Stomach smooth muscle (tissue), 2 donors: ENCODE results near the gene RNF38.
"Not testable (repeated sequence)": the region's sequence is repeated elsewhere in the genome, so short reads cannot be mapped to it uniquely, and the experiment has no call there.

Experiments
- H3K27ac ChIP-seq: one replicate; pipeline ENCODE4 v1.7.0; 2013; ENCODE audit warnings: mild to moderate bottlenecking, low read length, inconsistent platforms
- H3K27me3 ChIP-seq, 2 donors: one replicate each; pipeline ENCODE4 v1.7.0; 2013; ENCODE audit warnings: low read length in 2 of 2; ENCODE audit not compliant: insufficient read depth in 2 of 2, control insufficient read depth in 1 of 2
- H3K36me3 ChIP-seq, 2 donors: one replicate each; pipeline ENCODE4 v1.7.0; 2013; ENCODE audit warnings: low read length in 2 of 2; ENCODE audit not compliant: control insufficient read depth in 2 of 2, insufficient read depth in 2 of 2
- H3K4me1 ChIP-seq: one replicate; pipeline ENCODE4 v1.7.0; 2013; ENCODE audit warnings: low read length; ENCODE audit not compliant: control insufficient read depth, insufficient read depth
- H3K4me3 ChIP-seq, 2 donors: one replicate each; pipeline ENCODE4 v1.7.0; 2013; ENCODE audit warnings: low read length in 2 of 2
- H3K9ac ChIP-seq, 2 donors: one replicate each; pipeline ENCODE4 v1.7.0; 2013; ENCODE audit warnings: low read length in 2 of 2, mild to moderate bottlenecking in 1 of 2
- H3K9me3 ChIP-seq, 2 donors: one replicate each; pipeline ENCODE4 v1.7.0; 2013; ENCODE audit warnings: low read length in 2 of 2; ENCODE audit not compliant: control insufficient read depth in 2 of 2
- donor health status: healthy.
- donor health status: Pancreatic carcinoma.

RNF38 gene

DNA sequence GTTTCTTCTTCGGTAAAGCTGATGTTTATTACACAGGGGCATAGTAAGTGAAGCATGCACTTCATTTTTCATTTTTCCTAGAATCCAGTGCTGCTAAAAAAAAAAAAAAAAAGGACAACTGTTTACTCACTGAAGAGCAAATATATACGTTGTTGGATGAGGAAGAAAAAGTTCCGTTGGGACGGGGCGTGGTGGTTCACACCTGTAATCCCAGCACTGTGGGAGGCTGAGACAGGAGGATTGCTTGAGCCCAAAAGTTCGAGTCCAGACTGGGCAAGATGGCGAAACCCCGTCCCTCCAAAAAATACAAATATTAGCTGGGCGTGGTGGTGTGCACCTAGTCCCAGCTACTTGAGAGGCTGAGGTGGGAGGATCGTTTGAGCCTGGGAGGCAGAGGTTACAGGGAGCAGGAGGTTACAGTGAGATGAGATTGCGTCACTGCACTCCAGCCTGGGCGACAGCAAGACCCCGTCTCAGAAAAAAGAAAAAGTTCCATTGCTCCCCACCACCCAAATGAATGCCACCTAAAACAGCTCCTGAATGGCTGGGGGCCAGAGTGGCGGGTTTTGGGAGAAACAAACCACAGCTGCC is 81.8 kb downstream of the RNF38 start:
- Histone ChIP-seq H3K9me3 (no peaks in the 10 kb centered on the region), H3K4me1 (no peaks in the 10 kb centered on the region), H3K27ac (no peak overlapping the region), H3K4me3 (no peak overlapping the region), H3K9ac (no peak overlapping the region), H3K36me3 (no peaks in the 10 kb centered on the region), H3K27me3 (peaks cover 2 to 6% of the 10 kb centered on the region in 2 donors)

DNA sequence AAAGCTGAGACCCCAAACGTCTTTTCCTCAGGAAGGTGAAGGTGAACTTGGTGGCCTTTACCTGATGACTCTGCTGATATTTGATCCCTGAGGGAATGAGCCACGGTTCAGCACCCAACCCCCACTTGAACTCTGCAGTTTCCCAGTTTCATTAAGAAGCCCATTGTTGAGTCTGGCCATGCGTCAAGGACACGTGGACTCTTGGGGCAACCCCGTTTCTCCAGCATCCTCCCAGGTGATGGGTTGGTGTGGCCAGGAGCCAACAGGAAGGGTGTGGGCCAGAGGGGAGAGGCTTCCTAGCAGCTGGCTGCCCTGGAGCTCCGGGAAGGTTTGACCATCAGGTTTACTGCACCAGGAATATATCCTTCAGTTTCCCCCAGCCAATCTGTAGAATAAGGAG is 82.3 kb downstream of the RNF38 start:
- Histone ChIP-seq H3K4me3 (no peak overlapping the region), H3K27me3 (peaks cover 2 to 6% of the 10 kb centered on the region in 2 donors), H3K4me1 (no peaks in the 10 kb centered on the region), H3K27ac (no peak overlapping the region), H3K9me3 (no peaks in the 10 kb centered on the region), H3K36me3 (no peaks in the 10 kb centered on the region), H3K9ac (no peak overlapping the region)

DNA sequence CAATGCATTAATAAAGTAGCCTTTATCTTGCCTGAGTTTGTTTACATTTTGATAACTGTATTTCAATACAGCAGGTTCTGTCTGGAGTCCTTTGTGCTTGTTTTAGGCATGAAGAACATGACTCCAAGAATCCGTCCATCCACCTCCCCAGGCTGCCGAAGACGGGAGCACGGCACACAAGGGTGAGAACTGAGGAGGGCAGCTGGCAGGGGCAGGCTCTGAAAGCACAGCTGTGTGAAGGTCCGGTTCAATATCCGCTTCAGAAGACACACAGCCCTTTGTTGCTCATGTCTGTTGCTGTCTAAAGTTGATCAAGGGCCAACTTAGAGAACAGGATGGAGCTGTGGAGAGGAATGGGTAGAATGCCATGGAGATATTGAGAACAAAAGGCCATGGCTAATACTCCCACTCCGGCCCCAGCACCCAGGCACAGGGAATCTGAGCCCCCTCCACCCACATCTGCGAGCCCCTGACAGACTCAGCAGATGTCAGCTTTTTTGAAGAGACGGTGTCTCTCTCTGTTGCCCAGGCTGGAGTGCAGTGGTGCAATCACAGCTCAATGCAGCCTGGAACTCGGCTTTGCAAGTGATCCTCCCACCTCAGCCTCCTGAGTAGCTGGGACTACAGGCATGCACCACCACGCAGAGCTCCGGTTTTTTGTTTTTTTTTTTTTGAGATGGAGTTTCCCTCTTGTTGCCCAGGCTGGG is 83.3 kb downstream of the RNF38 start:
- Histone ChIP-seq H3K27me3 (peaks cover 2 to 6% of the 10 kb centered on the region in 2 donors), H3K9ac (no peak overlapping the region), H3K36me3 (no peaks in the 10 kb centered on the region), H3K4me3 (no peak overlapping the region), H3K9me3 (no peaks in the 10 kb centered on the region), H3K4me1 (no peaks in the 10 kb centered on the region), H3K27ac (no peak overlapping the region)

DNA sequence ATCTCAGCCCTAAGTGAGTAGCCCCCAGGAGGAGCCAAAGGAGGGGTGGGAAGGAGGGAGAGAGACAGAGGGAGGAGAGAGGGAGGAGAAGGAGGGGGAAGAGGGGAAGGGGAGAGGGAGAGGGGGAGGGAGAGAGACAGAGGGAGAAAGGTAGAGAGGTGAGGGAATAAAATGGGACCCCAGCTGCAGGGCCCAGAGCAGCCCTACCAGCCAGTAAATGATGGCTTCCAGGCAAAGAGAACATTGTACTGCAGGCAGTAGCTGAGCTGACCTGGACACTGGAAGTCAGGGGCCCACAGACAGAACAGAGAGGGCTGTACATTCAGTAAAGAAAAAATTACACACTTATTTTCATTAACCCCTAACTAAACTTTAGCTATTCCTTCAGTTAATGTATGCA is 84.0 kb downstream of the RNF38 start:
- Histone ChIP-seq H3K9me3 (no peaks in the 10 kb centered on the region), H3K27ac (no peak overlapping the region), H3K4me1 (no peaks in the 10 kb centered on the region), H3K36me3 (no peaks in the 10 kb centered on the region), H3K9ac (no peak overlapping the region), H3K4me3 (no peak overlapping the region), H3K27me3 (peaks cover 2 to 6% of the 10 kb centered on the region in 2 donors)

DNA sequence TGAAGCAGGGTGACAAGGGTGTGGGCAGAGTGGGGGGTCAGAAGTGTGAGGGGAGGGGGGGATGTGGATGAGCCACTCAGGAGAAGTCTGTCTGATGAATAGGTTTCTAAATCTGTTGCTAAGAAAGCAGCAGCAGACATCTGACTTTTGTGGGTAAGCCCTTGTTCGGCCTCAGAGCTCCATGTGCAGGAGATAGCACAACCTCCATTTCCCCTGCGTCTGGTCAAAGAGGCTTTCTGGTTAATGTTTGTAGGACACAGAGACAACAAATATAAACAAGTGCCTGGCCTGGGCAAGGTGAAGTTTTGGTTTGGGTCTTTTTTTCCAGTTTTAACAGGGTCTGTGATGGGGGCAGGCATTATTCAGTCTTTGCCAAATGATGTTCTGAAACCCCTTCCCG is 84.8 kb downstream of the RNF38 start:
- Histone ChIP-seq H3K27ac (no peak overlapping the region), H3K9ac (no peak overlapping the region)

DNA sequence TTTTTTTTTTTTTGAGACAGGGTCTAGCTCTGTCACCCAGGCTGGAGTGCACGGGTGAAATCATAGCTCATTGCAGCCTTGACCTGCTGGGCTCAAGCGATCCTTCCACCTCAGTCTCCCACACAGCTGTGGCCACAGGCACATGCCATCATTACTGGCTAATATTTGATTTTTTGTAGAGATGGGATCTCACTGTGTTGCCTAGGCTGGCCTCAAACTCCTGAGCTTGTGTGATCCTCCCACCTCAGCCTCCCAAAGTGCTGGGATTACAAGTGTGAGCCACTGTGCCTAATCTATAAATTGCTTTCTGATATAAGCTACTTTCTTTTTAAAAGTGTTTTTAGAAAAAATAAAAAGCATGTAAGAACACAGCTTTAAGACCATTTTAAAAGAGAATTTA is 85.3 kb downstream of the RNF38 start:
- Histone ChIP-seq H3K27ac (no peak overlapping the region), H3K9ac (no peak overlapping the region), H3K4me3 (no peak overlapping the region), H3K4me1 (no peaks in the 10 kb centered on the region), H3K36me3 (no peaks in the 10 kb centered on the region), H3K9me3 (no peaks in the 10 kb centered on the region), H3K27me3 (peaks cover 2 to 6% of the 10 kb centered on the region in 2 donors)

More for the DNA sequence above, 84.8 kb downstream of the RNF38 start:
- no peaks in the 10 kb centered on the region for H3K36me3 ChIP-seq
- no peaks in the 10 kb centered on the region for H3K9me3 ChIP-seq
- no peaks in the 10 kb centered on the region for H3K4me1 ChIP-seq
- peaks cover 2 to 6% of the 10 kb centered on the region in 2 donors for H3K27me3 ChIP-seq
- H3K4me3 ChIP-seq = no peak overlapping the region

DNA sequence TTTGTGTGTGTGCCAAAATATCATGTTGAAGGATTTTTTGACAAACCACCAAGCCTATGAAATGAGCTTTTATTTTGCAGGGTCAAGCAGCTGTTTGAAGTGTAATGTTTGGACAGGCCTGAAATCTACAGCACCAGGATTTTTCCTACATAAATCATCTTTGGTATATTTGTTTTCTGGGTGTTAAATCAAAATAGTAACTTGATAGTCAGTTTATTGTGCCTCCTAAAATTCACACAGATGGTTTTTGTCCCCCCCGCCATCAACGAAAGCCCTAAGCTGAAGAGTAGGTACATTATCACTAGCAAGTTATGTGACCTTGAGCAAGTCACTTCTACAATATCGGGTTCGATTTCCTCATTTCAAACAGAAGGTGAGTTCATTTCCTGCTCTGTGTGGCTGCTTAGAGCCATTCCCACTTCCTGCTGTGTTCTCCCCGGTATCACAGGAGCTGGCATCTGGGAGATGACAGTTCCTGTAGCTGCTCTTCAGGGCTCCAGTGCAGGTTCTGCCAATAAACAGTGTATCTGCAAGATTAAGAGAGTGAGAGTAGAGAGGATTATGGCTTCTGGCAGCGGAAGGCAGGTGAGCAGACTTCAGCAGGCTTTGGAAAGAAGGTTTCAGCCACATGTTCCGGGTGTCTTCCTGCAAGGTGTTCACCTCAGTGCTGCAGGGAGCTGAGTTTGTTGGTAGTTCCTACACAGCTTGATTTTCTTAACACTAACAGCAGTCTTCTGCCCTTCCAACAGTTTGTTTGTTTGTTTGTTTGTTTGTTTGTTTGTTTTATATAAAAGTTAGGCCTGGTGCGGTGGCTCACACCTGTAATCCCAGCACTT is 93.4 kb downstream of the RNF38 start:
- no peaks in the 10 kb centered on the region for H3K27me3 ChIP-seq
- H3K9ac ChIP-seq = no peak overlapping the region
- H3K36me3 ChIP-seq = no peaks in the 10 kb centered on the region
- H3K27ac ChIP-seq = no peak overlapping the region
- no peak overlapping the region for H3K4me3 ChIP-seq
- no peaks in the 10 kb centered on the region for H3K9me3 ChIP-seq
- no peaks in the 10 kb centered on the region for H3K4me1 ChIP-seq

DNA sequence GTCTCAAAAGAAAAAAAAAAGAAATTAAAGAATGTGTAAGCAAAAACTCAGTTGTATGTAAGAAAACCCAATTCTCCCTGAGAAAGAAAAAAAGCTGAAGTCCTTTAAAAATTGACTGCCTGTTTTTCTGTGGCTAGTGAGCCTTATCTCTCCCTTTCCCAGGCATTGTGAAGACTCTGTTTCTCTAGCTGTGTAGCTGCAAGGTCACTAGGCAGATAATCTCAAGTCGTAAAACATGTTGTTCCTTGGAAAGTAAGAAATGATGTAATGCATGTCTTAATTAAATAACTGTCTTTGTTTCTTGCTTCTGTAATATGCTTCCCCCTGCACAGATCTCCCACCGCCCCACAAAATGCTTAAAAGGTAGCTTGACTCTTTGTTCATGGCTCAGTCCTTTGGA is 95.7 kb downstream of the RNF38 start:
- H3K36me3 ChIP-seq, H3K4me3 ChIP-seq, H3K27me3 ChIP-seq, H3K9ac ChIP-seq, H3K27ac ChIP-seq, H3K9me3 ChIP-seq, H3K4me1 ChIP-seq: not testable (repeated sequence)

DNA sequence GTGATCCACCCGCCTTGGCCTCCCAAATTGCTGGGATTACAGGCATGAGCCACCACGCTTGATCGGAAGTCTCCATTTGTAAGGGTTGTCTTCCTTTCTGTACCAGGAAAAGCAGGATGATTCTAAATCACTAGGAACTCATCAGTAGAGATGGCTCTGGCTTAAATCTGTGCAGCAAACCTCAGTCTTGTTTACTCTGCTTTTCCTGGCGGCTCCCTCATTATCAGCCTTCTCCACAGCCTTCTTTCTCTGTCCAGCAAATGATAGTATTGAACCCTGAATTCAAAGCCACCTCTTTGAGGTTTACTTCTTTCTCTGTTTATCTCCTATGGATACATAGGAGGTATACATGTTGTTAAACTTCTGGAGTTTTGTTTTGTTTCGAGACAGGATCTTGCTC is 98.8 kb downstream of the RNF38 start:
- Histone ChIP-seq H3K27me3 (no peaks in the 10 kb centered on the region), H3K4me1 (no peaks in the 10 kb centered on the region), H3K36me3 (no peaks in the 10 kb centered on the region), H3K27ac (no peak overlapping the region), H3K9me3 (no peaks in the 10 kb centered on the region), H3K4me3 (no peak overlapping the region), H3K9ac (no peak overlapping the region)

DNA sequence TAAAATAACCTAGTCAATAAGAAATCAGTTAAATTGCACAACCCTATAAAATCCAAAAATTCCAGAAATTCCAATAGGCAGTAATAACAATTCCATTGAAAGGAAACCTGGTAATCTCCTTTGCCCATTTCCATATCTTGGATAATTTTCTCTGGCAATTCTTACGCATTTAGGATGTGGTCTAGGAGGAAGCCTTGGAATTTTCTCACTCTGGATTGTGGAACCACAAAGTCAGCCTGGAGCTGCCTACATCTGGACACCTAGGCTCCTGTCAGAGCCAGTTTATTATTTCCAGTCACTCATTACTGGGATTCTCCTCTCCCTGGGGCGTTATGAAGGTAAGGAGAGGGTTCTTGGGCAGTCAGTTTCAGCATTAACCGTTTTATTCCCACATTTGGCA is 101.5 kb downstream of the RNF38 start:
- Histone ChIP-seq H3K9me3 (no peaks in the 10 kb centered on the region), H3K9ac (no peak overlapping the region), H3K27ac (no peak overlapping the region), H3K27me3 (no peaks in the 10 kb centered on the region), H3K36me3 (no peaks in the 10 kb centered on the region), H3K4me1 (no peaks in the 10 kb centered on the region), H3K4me3 (no peak overlapping the region)

DNA sequence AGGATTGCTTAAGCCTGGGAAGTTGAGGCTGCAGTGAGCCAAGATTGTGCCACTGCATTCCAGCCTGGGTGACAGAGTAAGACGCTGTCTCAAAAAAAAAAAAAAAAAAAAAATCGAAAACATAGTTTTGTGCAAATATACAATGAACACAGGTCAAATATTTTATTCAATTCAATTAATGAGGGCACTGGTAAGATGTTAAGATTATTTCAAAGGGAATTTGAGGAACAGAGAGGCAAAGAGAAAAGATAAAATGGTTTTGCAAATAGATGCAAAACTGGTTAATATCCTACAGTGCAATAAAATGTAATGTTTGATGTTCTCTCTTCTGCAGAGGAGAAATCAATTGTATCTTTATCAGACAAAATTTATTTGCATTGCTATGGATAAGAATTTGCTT is 102.3 kb downstream of the RNF38 start:
- Histone ChIP-seq H3K9me3 (no peaks in the 10 kb centered on the region), H3K4me3 (no peak overlapping the region), H3K27me3 (no peaks in the 10 kb centered on the region), H3K27ac (no peak overlapping the region), H3K9ac (no peak overlapping the region), H3K4me1 (no peaks in the 10 kb centered on the region), H3K36me3 (no peaks in the 10 kb centered on the region)
